GM12878 (cell line): ENCODE results near the gene BICDL2. TPM values are rescaled to one million over a fixed set of nuclear protein-coding genes. Genes with fewer than 3 reads are reported as not detected.
"Not testable (repeated sequence)": the region's sequence is repeated elsewhere in the genome, so short reads cannot be mapped to it uniquely, and the experiment has no call there.

Experiments used
- ATAC-seq: fragments of 200-7000 bp; cut with Tn5 transposase; 3 replicates; pipeline ENCODE4 v1.9.1; 2020; ENCODE audit warnings: mild to moderate bottlenecking, moderate library complexity
- BruUV-seq: library from RNA; stranded (reverse); fragments of 400-500 nt; replicated peaks from 2 replicates; lab custom pipeline; 2021; lab: Mats Ljungman, UMichigan
- CTCF ChIA-PET: fragments of 300-600 bp; sonication (Branson Sonifier 250); formaldehyde crosslinking; extraction: SDS; loops from one replicate; lab custom pipeline; 2021; ENCODE audit warnings: inconsistent platforms; lab: Yijun Ruan, JAX
- POLR2A ChIA-PET: fragments of 350-600 bp; formaldehyde crosslinking; extraction: SDS; loops from one replicate; lab custom pipeline; 2021; ENCODE audit warnings: inconsistent platforms; lab: Charles Lee
- RAD21 ChIA-PET: fragments of 300-600 bp; sonication (Branson Sonifier 250); formaldehyde crosslinking; loops from one replicate; lab custom pipeline; 2023; ENCODE audit warnings: antibody characterized with exemption; ENCODE audit not compliant: unreplicated experiment; lab: Charles Lee
- SMC1A ChIA-PET: fragments of 300-600 bp; sonication (Branson Sonifier 250); formaldehyde crosslinking; loops from one replicate; lab custom pipeline; 2023; ENCODE audit not compliant: unreplicated experiment, uncharacterized antibody; lab: Charles Lee
- DNase-seq: peaks from one replicate; pipeline ENCODE4 v3.0.0-alpha.2; 2011; ENCODE audit warnings: low read depth, low spot score
- FAIRE-seq: peaks from 3 replicates; lab custom pipeline; 2011; peaks lifted over from hg19 to GRCh38; lab: Jason Lieb, UNC
- H2AFZ ChIP-seq: 2 replicates; pipeline ENCODE4 v1.6.0; 2011; ENCODE audit warnings: low read depth, low read length, control low read depth; ENCODE audit not compliant: control insufficient read depth
- H3K27ac ChIP-seq: 2 replicates; pipeline ENCODE4 v1.5.1; 2011; ENCODE audit warnings: control low read depth; ENCODE audit not compliant: control insufficient read depth, insufficient read depth
- H3K27me3 ChIP-seq, 2 experiments: replicated peaks in 1 of 2; 2 replicates each; pipeline versions ENCODE4 v1.6.0 to v1.6.1; 2011; ENCODE audit warnings: low read length in 1 of 2; ENCODE audit not compliant: control insufficient read depth in 2 of 2, insufficient read depth in 2 of 2
- H3K36me3 ChIP-seq, 2 experiments: 2 replicates each; pipeline ENCODE4 v1.5.1; 2011; ENCODE audit warnings: low read length in 1 of 2; ENCODE audit not compliant: control insufficient read depth in 2 of 2, insufficient read depth in 2 of 2
- H3K4me1 ChIP-seq: 2 replicates; pipeline ENCODE4 v1.6.1; 2011; ENCODE audit warnings: mild to moderate bottlenecking, low read length, moderate library complexity, mixed read lengths; ENCODE audit not compliant: control insufficient read depth, insufficient read depth
- H3K4me2 ChIP-seq: 2 replicates; pipeline ENCODE4 v1.6.0; 2011; ENCODE audit warnings: control low read depth; ENCODE audit not compliant: control insufficient read depth, insufficient read depth
- H3K4me3 ChIP-seq: fragments of 200-600 bp; sonication (generic); 2 replicates; pipeline ENCODE4 v1.5.1; 2016
- H3K79me2 ChIP-seq: 2 replicates; pipeline ENCODE4 v1.6.0; 2011; ENCODE audit warnings: low read length; ENCODE audit not compliant: control insufficient read depth, insufficient read depth
- H3K9ac ChIP-seq: 2 replicates; pipeline ENCODE4 v1.8.0; 2011; ENCODE audit warnings: low read length, control low read depth, mixed read lengths; ENCODE audit not compliant: control insufficient read depth, insufficient read depth
- H3K9me3 ChIP-seq: replicated peaks from 3 replicates; pipeline ENCODE4 v1.5.1; 2011; ENCODE audit warnings: mild to moderate bottlenecking, low read length; ENCODE audit not compliant: control insufficient read depth, insufficient read depth
- H4K20me1 ChIP-seq: 2 replicates; pipeline ENCODE4 v1.6.0; 2011; ENCODE audit not compliant: control insufficient read depth, insufficient read depth
- CBFB ChIP-seq: IDR thresholded peaks from 2 replicates; pipeline ENCODE4 v1.6.1; 2016; ENCODE audit warnings: antibody characterized with exemption, low read depth
- CHD2 ChIP-seq: IDR thresholded peaks from 2 replicates; pipeline ENCODE4 v1.6.1; 2011; ENCODE audit warnings: low read depth, low read length, improper control_type of control experiment, borderline replicate concordance
- ETV6 ChIP-seq, 2 experiments: fragments of 450-650 bp in 1 of 2; IDR thresholded peaks in 1 of 2; conservative IDR thresholded peaks in 1 of 2; 2 replicates each; pipeline ENCODE4 v1.6.1; 2014; ENCODE audit warnings: antibody characterized with exemption in 1 of 2, borderline replicate concordance in 1 of 2, low read depth in 1 of 2, mild to moderate bottlenecking in 1 of 2, moderate library complexity in 1 of 2
- FOXM1 ChIP-seq: IDR thresholded peaks from 2 replicates; pipeline ENCODE4 v1.6.1; 2012; ENCODE audit warnings: low read depth, mild to moderate bottlenecking, inconsistent platforms, low read length, moderate library complexity
- GATAD2B ChIP-seq: fragments of 450-650 bp; conservative IDR thresholded peaks from 2 replicates; pipeline ENCODE4 v1.6.1; 2017; ENCODE audit warnings: low read depth, mild to moderate bottlenecking, moderate library complexity
- IRF4 ChIP-seq: IDR thresholded peaks from 2 replicates; pipeline ENCODE4 v1.6.1; 2011; ENCODE audit warnings: low read depth, low read length
- JUND ChIP-seq: IDR thresholded peaks from 2 replicates; pipeline ENCODE4 v1.6.1; 2012; ENCODE audit warnings: low read depth, mild to moderate bottlenecking, low read length, improper control_type of control experiment, moderate library complexity
- MLLT1 ChIP-seq: fragments of 450-650 bp; IDR thresholded peaks from 2 replicates; pipeline ENCODE4 v1.6.1; 2016; ENCODE audit warnings: mild to moderate bottlenecking
- POU2F2 ChIP-seq: IDR thresholded peaks from 3 replicates; pipeline ENCODE4 v1.6.1; 2011; ENCODE audit warnings: low read depth, mild to moderate bottlenecking, low read length, borderline replicate concordance
- RAD21 ChIP-seq: IDR thresholded peaks from 2 replicates; pipeline ENCODE4 v1.6.1; 2011; ENCODE audit warnings: mild to moderate bottlenecking, low read depth, low read length, moderate library complexity; ENCODE audit not compliant: insufficient read depth
- SMC3 ChIP-seq: IDR thresholded peaks from 2 replicates; pipeline ENCODE4 v1.6.1; 2011; ENCODE audit warnings: low read length, improper control_type of control experiment, borderline replicate concordance
- YY1 ChIP-seq: IDR thresholded peaks from 2 replicates; pipeline ENCODE4 v1.6.1; 2011; ENCODE audit warnings: low read depth, mild to moderate bottlenecking, low read length
- ZNF24 ChIP-seq: fragments of 450-650 bp; IDR thresholded peaks from 2 replicates; pipeline ENCODE4 v1.6.1; 2017; ENCODE audit warnings: antibody characterized with exemption, mild to moderate bottlenecking
- WGBS: methylation state at CpG from one replicate; pipeline ENCODE4 v1.1.6; 2016; ENCODE audit warnings: low lambda C conversion rate; ENCODE audit not compliant: insufficient replicate concordance, insufficient coverage; ENCODE audit errors: missing lambda C conversion rate; 5-methylcytosine and 5-hydroxymethylcytosine counted together
- in situ Hi-C: fragments of 300-500 bp; cut with MboI; formaldehyde crosslinking; loops from 9 replicates; pipeline ENCODE4 v1.14.3; 2018; ENCODE audit warnings: mixed read lengths
- intact Hi-C: fragments of 100-400 bp; cut with micrococcal nuclease; formaldehyde crosslinking; loops from one replicate; pipeline ENCODE4 v1.14.2; 2022; ENCODE audit not compliant: unreplicated experiment
- polyA plus RNA-seq, 11 experiments: library from polyadenylated mRNA; depleted of rRNA in 4 of 11; unstranded in 6 of 11; stranded (reverse) in 5 of 11; fragments of >200 nt; fragmentation: Nextera tagmentation in 4 of 11; fragmentation: Illumina TruSeq in 1 of 11; extraction: Ambion mirVana in 4 of 11; extraction: Trizol in 1 of 11; gene quantifications; 1 replicate in 1 of 11; 2 replicates in 10 of 11; pipeline versions ENCODE4 v1.2.1 to v1.2.3, GENCODE V29; 2011 to 2016; ENCODE audit warnings: inconsistent platforms in 2 of 11, missing spikeins in 2 of 11, low read depth in 1 of 11
- total RNA-seq, 4 experiments: library from RNA; depleted of rRNA in 3 of 4; stranded (reverse); fragments of >200 nt in 3 of 4; fragmentation: Illumina TruSeq in 1 of 4; extraction: Trizol in 1 of 4; gene quantifications; 2 replicates each; pipeline versions ENCODE4 v1.2.1 to v1.2.3, GENCODE V29; 2013 to 2021
- TF ChIP-seq, protein P1 (sequence below): IDR thresholded peaks from 2 replicates; pipeline ENCODE4 v1.6.1; 2012; ENCODE audit warnings: mild to moderate bottlenecking, low read depth, low read length

The BICDL2 gene
- total and polyA plus RNA-seq, 10 of the 15 experiments (the other 5 are each of a cell fraction or from before 2014, with no cell fraction given) = not detected

DNA sequence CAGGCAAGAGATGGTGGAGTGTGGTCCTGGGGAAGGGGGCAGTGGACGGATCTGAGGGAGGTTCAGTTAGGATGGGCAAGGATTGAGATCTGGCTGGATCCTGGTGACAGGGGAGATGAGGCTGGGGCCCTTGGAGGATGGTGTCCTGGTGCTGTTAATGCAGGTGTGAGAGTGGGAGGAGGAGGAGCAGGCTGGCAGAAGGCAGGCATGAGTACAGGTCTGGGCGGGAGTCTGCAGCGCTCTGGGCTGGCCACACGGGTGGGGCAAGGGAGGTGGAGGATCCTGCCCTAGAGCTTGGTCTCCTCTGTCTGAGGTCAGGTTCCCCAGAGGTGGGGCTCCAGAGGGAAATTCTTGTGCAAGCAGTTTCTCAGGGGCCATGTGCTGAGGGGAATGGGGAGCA is 35.4 kb upstream of the BICDL2 start:
- ATAC-seq, intact Hi-C loops, POLR2A ChIA-PET, H3K4me3 ChIP-seq, H3K36me3 ChIP-seq, FAIRE-seq, H3K79me2 ChIP-seq, BruUV-seq, SMC1A ChIA-PET, H3K27me3 ChIP-seq, H3K4me2 ChIP-seq, RAD21 ChIA-PET, in situ Hi-C loops, H3K27ac ChIP-seq, H3K9ac ChIP-seq, H4K20me1 ChIP-seq, DNase-seq, H3K9me3 ChIP-seq, H2AFZ ChIP-seq, CTCF ChIA-PET: not testable (repeated sequence)
- H3K4me1 ChIP-seq = peaks cover 46% of the 10 kb centered on the region
- WGBS = 93% methylated on average over 3 of the region's 4 CpGs

DNA sequence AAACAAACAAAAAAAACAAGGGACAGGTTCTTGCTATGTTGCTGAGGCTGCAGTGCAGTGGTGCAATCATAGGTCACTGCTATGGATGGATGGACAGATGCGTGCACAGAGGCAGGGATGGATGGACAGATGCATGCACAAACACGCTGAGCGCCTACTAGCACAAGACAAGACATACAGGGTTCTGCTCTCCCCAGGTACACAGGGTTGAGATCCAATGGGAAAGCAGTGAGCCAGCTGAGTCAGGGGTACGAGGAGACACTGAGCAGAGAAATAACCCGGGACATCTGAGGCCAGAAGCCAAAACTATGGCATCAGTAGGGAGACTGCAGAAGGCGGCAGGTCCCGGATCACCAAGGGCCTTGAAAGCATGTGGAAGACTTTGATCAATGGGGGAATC is 34.9 kb upstream of the BICDL2 start:
- H3K79me2 ChIP-seq = peaks cover 10% of the 10 kb centered on the region
- BruUV-seq = no TSS peak
- H3K9me3 ChIP-seq = no peaks in the 10 kb centered on the region; the same call in 2 of the 3 replicates
- in situ Hi-C loops (no loop called here), intact Hi-C loops (no loop called here)
- ChIA-PET SMC1A (no interaction called here), POLR2A (interaction anchor here (0.6 kb wide), 1 partner anchor 13 kb away, joined by 3 read pairs; no protein-coding TSS in a partner anchor), RAD21 (no interaction called here), CTCF (no interaction called here)
- no peak overlapping the region for H3K4me3 ChIP-seq
- H4K20me1 ChIP-seq = no peaks in the 10 kb centered on the region
- H3K4me2 ChIP-seq = no peak overlapping the region
- ATAC-seq = no peak
- no peak for FAIRE-seq
- H3K4me1 ChIP-seq = peaks cover 43% of the 10 kb centered on the region
- WGBS = 84% methylated on average over 7 of the region's 7 CpGs
- H3K27me3 ChIP-seq = no peaks in the 10 kb centered on the region
- no peak overlapping the region for H2AFZ ChIP-seq
- H3K9ac ChIP-seq = no peak overlapping the region
- H3K36me3 ChIP-seq = no peaks in the 10 kb centered on the region; a peak in 2 of 4 replicates
- DNase-seq = no peak
- no peak overlapping the region for H3K27ac ChIP-seq
- TF ChIP-seq JUND (no peak), SMC3 (no peak), FOXM1 (no peak), YY1 (no peak), ETV6 (conservative IDR thresholded peaks at IDR 0.05 in 1 of 2, IDR thresholded peaks at IDR 0.05 in 1 of 2; ENCODE audit: borderline replicate concordance in 1 of 2, low read depth in 1 of 2) (no peak), CBFB (no peak), RAD21 (no peak), POU2F2 (no peak), IRF4 (no peak), MLLT1 (no peak), ZNF24 (no peak), GATAD2B (no peak), CHD2 (no peak)
- TF ChIP-seq, protein P1, sequence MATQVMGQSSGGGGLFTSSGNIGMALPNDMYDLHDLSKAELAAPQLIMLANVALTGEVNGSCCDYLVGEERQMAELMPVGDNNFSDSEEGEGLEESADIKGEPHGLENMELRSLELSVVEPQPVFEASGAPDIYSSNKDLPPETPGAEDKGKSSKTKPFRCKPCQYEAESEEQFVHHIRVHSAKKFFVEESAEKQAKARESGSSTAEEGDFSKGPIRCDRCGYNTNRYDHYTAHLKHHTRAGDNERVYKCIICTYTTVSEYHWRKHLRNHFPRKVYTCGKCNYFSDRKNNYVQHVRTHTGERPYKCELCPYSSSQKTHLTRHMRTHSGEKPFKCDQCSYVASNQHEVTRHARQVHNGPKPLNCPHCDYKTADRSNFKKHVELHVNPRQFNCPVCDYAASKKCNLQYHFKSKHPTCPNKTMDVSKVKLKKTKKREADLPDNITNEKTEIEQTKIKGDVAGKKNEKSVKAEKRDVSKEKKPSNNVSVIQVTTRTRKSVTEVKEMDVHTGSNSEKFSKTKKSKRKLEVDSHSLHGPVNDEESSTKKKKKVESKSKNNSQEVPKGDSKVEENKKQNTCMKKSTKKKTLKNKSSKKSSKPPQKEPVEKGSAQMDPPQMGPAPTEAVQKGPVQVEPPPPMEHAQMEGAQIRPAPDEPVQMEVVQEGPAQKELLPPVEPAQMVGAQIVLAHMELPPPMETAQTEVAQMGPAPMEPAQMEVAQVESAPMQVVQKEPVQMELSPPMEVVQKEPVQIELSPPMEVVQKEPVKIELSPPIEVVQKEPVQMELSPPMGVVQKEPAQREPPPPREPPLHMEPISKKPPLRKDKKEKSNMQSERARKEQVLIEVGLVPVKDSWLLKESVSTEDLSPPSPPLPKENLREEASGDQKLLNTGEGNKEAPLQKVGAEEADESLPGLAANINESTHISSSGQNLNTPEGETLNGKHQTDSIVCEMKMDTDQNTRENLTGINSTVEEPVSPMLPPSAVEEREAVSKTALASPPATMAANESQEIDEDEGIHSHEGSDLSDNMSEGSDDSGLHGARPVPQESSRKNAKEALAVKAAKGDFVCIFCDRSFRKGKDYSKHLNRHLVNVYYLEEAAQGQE = no peak
